Middle frontal gyrus (tissue), 1 donor: ENCODE measurements around the gene DOK7.

Experiments used
- DNase-seq: peaks from one replicate; pipeline ENCODE4 v3.0.0-alpha.2; 2015; ENCODE audit warnings: low spot score; ENCODE audit errors: extremely low spot score

DOK7 gene, protein sequence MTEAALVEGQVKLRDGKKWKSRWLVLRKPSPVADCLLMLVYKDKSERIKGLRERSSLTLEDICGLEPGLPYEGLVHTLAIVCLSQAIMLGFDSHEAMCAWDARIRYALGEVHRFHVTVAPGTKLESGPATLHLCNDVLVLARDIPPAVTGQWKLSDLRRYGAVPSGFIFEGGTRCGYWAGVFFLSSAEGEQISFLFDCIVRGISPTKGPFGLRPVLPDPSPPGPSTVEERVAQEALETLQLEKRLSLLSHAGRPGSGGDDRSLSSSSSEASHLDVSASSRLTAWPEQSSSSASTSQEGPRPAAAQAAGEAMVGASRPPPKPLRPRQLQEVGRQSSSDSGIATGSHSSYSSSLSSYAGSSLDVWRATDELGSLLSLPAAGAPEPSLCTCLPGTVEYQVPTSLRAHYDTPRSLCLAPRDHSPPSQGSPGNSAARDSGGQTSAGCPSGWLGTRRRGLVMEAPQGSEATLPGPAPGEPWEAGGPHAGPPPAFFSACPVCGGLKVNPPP

GRCh38 chr4:3462790-3463415 lies at the start of gene DOK7:
DOK7 (plus strand) TSS chr4:3463306; CDS start chr4:3463376, 70 bp downstream.
- no peak for DNase-seq

GRCh38 chr4:3413675-3414420 lies 49.3 kb upstream of the DOK7 start:
- no peak for DNase-seq

GRCh38 chr4:3414421-3415279 lies 48.5 kb upstream of the DOK7 start:
- peak; percentile 26 for DNase-seq

- no peak for DNase-seq
Observed at GRCh38 chr4:3415471-3416141, 47.5 kb upstream of the DOK7 start.

DNA sequence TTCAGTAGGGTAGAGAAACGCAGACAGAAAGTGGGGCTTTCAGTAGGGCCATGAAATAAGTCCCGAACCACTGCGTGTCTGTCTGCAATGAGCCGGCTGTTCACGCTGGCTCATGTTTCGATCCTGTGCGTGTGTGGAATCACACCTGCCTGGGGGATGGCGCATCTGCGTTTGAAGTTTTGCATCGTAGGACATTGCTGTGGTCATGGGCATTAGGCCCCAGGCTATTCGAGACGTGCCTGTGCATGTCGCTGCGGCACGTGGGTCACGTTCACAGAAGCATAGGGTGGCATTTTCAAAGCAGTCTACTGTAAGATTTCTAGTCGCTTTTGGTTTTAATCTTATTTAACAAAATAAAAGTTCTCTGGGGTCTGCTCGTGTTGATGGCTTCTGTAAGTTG lies 46.8 kb upstream of the DOK7 start:
- no peak for DNase-seq

DNA sequence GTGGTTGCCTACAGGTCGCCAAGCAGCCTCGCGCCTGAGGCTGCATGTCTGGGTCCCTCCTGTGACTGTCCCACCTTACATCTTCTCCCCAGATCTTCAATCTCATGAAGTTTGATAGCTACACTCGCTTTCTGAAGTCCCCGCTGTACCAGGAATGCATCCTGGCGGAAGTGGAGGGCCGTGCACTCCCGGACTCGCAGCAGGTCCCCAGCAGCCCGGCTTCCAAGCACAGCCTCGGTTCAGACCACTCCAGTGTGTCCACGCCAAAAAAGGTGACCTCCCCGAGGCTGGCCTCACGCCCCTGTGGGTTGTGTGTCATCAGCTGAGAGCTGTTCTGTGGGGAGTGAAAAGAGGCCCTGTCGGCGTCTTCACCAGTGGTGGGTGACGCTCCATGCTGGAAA lies 46.3 kb upstream of the DOK7 start:
- DNase-seq = no peak

- no peak for DNase-seq
Observed at GRCh38 chr4:3417448-3417847, 45.7 kb upstream of the DOK7 start.

GRCh38 chr4:3418029-3418762 lies 44.9 kb upstream of the DOK7 start:
- DNase-seq = no peak

DNA sequence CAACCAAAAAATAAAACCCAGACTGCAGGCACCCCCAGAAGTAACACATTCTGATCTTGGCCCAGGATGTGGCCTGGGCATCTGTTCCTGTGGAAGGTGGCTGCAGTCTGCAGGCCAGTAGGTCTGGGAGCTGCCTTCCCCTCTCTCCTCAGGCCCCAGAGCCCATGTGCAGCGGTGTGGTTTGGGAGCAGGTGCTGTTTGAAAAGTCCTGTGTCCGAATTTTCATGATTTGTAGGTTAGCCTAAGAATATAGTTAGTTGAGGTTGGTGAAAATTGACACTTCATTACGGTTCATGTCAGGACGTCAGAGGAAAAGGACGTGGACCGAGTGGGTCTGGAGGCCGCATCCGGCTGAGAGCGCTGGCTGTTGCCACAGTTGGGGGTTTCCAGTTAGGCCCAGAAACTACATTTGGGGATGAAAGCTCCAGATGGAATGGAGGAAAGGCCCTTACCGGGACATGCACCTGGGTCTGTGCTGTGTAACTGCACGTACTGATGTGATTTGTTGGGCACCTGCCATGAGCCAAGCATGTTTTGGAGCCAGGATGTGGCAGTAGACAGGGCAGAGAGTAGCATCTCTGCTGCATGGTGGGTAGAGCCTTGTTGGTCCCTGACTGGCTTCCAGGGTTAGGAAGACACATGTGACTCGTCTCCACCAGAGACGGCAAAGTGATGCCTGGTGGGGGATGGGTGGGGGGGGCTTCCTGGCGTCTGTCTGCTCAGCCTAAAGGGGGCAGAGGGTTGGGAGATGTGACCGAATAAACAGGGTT lies 43.1 kb upstream of the DOK7 start:
- no peak for DNase-seq

DNA sequence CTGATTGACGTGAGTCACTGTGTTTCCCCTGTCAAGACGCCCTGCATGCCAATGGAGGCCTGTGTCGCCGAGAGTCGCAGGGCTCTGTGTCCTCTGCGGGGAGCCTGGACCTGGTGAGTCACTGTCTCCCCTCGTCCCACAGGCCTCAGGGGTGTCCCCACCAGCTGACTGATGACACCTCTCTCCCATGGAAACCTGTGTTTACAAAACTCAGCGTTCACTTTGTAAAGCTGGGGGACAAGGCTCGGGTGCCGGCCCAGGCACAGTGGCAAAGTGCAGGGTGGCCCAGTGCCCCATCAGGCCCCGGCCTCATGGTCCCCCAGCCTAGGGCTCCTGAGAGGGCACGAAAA lies 42.5 kb upstream of the DOK7 start:
- DNase-seq = no peak

- no peak for DNase-seq
Observed at GRCh38 chr4:3420956-3421355, 42.1 kb upstream of the DOK7 start.

DNA sequence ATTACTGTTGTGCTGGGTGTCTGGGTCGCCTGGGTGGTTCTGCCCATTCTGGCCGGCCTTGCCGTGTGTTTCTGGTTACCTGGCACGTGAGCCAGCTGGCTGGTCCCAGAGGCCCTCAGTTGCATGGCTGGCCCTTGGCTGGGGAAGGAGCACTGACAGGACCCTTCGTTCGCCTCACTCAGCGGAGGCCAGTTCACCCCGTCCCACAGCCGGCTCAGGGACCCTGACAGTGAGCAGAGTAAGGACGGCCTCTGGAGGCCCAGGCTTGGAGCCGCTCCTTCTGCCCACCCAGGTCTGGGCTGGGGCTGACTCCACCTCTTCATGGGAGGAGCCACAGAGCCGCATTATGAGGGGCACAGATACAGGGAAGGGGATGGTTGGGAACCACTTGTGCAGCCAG lies 41.6 kb upstream of the DOK7 start:
- DNase-seq = no peak

DNA sequence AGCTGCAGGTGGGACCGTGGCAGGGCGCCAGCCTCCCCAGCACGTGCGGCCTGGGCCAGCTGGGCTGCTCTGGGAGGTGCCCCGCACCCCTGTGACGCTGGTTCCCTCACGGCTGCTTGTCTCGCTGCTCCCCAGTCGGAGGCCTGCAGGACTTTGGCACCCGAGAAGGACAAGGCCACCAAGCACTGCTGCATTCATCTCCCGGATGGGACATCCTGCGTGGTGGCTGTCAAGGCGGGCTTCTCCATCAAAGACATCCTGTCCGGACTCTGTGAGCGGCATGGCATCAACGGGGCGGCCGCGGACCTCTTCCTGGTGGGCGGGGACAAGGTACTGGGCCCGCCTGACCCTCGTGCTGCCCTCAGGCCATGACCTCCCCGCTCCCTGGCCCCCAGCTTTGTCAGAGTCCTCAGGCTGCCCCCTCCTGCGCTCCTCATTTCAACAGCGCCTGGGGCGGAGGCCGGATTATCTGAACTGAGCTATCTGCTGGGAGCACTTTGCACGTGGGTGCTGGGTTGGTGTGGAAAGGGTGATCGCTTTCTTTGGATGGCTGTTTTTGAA lies 40.8 kb upstream of the DOK7 start:
- DNase-seq = no peak

DNA sequence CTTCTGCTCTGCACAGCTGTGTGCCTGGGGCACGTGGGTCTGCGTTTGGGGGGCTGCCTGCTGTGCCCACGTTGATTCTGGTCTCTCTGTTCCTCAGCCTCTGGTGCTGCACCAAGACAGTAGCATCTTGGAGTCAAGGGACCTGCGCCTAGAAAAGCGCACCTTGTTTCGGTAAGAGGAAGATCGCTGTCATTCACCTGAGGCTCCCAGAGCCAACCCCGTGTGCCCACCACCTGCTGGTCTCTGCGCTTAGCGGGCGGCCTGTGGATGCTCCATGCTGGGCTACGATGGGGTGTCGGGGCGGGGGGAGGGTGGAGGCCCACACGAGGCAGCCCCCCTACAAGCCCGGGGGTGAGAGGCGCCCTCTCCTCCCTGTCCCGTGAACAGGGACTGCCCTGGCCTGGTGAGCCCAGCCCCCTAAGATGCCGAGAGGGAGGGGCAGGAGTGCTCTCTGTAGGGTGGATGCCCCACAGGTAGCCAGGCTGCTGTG lies 40.3 kb upstream of the DOK7 start:
- DNase-seq = no peak

DNA sequence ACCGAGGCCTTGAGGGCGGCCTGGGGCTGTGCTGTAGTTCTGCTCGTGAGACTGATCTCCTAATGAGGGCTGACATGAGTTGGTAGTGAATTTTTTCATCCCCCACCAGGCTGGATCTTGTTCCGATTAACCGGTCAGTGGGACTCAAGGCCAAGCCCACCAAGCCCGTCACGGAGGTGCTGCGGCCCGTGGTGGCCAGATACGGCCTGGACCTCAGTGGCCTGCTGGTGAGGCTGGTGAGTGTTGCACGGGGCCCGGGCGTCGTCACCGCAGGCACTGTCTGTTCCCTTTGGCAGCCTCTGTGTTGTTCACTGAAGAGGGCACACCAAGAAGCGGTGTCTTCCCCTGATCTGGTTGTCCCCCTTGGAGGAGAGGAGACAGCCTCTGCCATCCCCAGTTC lies 39.7 kb upstream of the DOK7 start:
- DNase-seq = no peak

DNA sequence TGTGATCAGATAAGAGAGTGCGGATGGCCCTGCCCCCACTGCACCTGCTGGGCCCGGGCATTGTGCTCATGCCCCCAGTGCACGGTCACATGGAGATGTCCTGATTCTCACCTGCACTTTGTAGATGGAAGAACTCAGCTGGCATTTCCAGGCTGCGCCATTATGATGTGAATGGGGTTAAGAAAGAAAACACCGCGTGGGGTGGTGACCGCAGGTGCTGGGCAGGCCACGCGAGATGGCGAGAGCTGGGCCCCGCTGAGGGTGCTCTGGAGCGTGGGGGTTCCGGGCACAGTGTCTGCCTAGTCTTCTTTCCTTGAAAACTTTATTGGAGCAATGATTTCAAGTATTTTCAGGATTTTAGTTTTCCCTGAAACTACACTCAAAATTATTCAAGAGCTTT lies 39.2 kb upstream of the DOK7 start:
- DNase-seq = no peak

DNA sequence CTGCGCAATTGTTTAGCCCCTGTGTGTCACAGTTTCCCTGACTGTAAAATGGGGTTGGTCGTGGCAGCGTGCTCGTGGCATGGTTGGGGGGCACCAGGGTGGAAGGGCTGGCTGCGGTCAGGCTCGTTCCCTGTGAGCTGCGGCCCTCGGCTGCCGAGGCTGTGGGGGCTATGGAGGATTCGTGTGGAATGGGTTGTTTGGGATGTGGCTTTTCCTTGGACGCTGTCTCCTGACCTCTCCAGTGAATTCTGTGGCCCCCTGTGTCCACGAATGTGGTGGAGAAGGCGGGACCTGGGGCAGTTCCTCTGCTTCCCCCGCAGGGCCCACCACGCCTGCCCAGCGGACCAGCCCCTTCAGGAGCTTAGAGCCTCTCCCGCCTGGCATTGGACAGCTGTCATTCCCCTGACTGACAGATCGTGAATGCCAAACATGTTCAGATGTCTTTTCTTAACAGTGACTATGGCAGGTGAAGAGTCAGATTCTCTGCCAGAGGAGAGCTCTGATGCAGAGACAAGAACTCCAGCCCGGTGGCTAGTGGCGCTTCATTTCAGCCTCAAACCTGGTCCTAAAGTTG lies 38.5 kb upstream of the DOK7 start:
- no peak for DNase-seq

DNA sequence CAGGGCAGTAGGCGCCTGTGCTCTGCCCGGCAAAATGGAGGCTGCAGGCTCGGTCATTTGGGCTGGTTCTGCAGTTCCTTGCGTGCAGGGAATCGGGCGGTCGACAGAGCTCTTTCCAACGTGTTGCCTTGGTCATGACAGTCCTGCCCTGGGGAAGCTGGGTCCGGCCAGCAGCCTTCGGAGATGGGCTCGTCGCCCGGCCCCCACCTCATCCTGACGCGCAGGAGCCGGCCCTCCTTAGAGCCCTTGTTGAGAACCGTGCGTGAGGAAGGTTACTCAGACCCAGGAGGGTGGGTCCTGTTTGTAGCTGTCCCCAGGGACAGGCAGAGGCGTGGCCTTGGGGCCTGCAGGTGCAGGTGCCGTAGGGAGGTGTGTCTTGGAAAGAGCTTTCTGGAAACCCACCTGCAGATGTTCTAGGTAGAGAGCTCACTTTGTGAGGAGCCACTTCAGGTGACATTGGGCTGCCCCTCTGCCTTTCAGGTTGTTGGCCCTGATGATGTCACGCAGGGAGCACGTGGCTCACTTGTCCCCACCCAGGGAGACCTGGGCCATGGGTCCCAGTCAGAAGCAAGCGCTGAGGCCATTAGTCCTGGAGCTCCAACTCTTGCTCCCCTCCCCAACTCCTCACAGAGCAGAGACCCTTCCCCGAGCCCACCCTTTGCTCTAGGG lies 36.5 kb upstream of the DOK7 start:
- DNase-seq = no peak
